Measurements from ENCODE around the gene MMP11.
"Not testable (repeated sequence)": the region's sequence is repeated elsewhere in the genome, so short reads cannot be mapped to it uniquely, and the experiment has no call there.

The MMP11 gene

GRCh38 chr22:23772649-23773473, at the start of gene MMP11:
Gene MMP11 (plus strand): TSS chr22:23772849. CDS start chr22:23772871, 22 bp downstream.
- DNase-seq, result no peak

GRCh38 chr22:23728108-23728507, 44.5 kb upstream of the MMP11 start:
- not testable (repeated sequence) for DNase-seq

- no peak for DNase-seq
These were observed 35.0 kb upstream of the MMP11 start for GRCh38 chr22:23737696-23738095.

- no peak for DNase-seq
These were observed 30.0 kb upstream of the MMP11 start for GRCh38 chr22:23742505-23743264.

DNA sequence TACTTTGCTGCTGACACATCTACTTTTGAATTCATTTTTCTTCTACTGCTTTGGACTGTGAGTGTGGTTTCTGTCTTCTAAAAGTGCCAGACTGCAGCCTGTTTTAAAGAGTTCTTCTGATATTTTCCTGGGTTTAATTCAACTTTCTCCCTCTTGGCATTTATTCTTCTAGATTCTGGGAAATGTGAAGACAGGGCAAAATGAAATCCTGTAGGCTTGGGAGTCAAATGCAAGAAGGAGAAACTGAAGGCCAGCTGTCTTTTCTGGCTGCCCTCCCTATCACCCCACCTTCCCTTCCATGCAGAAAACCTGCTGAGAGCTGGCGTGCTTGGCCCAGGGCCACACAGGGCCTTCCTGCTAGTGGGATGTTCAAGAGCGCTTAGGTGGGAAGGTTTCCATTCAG, 29.3 kb upstream of the MMP11 start:
- no peak for DNase-seq

DNA sequence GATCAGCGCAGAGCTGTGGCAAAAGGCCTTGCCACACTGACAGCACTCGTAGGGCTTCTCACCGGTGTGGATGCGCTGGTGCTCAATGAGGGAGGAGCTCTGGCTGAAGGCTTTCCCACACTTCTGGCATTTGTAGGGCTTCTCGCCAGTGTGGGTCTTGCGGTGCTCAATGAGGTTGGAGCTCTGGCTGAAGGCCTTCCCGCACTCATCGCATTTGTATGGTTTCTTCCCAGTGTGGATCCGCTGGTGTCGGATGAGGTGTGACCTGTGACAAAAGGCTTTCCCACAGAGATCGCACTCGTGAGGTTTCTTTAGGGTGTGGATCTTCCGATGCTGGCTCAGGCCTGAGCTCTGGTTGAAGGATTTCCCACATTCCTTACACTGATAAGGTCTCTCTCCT, 28.6 kb upstream of the MMP11 start:
- no peak for DNase-seq

- DNase-seq, result no peak
These were observed 28.2 kb upstream of the MMP11 start for GRCh38 chr22:23744485-23744884.

- no peak for DNase-seq
These were observed 26.9 kb upstream of the MMP11 start for GRCh38 chr22:23745791-23746190.

GRCh38 chr22:23749841-23750301, 22.8 kb upstream of the MMP11 start:
- no peak for DNase-seq

- no peak for DNase-seq
These were observed 22.3 kb upstream of the MMP11 start for GRCh38 chr22:23750367-23750713.

DNA sequence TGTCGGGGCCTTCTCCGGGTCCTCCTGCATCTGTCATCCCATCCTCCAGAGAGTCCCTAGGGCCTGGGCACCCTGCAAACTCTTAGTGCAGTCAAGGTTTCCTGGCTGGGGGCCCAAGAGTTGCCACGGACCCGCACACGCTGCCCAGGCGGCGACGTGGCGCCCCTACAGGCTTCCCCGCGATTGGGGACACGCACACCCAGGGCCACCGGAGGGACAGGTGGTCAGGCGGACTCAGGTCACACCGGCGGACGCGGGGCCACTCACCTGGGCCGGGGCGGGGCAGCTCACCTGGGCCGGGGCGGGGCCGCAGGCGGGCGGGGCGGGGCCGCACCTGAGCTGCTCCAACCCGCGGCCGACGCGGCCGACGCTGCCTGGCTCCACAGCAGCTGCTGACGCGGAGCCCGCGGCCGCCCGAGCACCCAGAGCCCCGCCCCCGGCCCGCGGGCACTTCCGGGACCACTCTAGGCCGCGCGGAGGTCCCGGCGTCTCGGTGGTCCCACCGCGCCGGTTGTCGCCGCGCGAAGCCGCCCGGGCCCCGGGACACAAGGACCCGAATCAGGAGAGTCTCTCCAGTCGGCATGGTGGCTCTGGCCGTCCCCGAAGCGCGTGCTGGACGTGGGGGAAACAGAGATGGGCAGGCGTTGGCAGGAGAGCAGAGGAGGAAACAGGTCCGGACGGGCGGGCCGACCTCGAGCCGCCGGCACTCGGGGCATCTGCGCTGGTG, 21.8 kb upstream of the MMP11 start, which contains the start of gene ZNF70:
Gene ZNF70, minus strand, starts transcription at position 399 of the 727 bp plus-strand sequence. CDS start 5,972 bp downstream, outside the sequence.
- DNase-seq, result peak; percentile 33

- DNase-seq, result no peak
These were observed 21.1 kb upstream of the MMP11 start for GRCh38 chr22:23751441-23751996.

DNA sequence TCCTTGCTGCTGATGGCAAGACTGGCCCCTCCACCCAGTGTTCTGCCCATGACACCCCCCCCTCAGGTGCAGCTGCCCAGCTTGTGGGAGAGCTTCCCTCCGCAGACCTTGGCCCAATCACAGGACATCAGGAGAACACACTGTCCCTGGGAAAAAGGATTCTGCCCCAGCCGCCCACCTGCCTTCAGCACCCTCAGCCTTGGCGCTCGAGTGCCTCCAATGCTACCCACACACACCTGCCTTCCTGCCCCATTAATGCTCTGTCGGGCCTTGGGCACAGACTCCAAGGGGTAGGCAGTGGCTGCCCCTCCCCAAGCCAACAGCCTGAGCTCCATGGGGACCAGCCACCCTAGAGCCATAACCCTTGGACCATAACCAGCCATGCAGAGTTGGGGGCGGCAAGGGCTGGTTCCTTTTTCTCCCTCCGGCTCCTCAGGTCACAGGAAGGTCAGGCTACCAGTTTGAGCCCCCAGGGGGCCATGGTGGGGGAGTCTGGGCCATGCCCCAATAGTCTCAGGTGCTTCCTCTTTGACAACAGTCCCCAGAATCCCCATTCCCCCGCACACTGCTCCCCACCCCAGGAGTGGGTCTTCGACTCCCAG, 20.5 kb upstream of the MMP11 start:
- DNase-seq, result no peak

DNA sequence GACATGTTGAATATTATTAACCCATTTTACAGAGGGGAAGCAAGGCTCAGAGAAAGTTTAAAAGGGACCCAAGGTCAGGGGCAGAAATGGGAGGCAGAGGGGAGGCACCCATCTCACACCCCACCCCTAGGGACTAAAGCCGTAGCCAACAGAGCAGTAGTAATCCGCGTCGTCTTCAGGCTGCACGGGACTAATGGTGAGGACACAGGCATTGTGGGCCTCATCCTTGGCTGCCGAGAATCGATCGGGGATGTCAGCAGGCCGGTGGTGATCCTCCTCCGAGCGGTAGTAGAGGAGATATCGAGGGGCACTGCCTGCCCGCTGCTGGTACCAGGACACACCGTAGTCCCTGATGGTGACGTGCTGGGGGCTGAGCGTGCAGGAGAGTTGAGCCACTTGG, 19.9 kb upstream of the MMP11 start:
- no peak for DNase-seq

DNA sequence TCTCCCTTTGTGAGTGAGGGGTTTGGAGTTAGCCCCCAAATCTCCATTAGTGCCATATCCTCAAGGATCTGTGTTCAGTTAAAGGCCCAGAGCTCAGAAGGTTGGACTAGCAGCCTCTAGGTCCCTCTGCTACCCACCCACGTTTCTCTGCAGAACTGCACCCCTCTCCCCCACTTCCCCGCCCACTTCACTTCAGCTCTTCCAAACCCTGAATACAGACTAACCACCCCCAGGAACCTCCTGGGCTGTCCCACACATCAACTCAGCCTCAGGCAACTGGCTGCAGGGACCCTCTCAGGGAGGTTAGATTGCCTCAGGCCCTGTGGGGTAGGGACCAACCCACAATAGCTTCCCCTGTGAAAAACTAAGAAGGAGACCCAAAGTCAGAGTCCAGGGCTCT, 19.3 kb upstream of the MMP11 start:
- DNase-seq, result no peak

- DNase-seq, result no peak
These were observed 18.3 kb upstream of the MMP11 start, which contains the start of gene VPREB3 for GRCh38 chr22:23754220-23754919. Gene VPREB3 (minus strand): TSS chr22:23754425. CDS start chr22:23754363, 62 bp downstream.

- DNase-seq, result no peak
These were observed 17.5 kb upstream of the MMP11 start for GRCh38 chr22:23754980-23755636.

GRCh38 chr22:23755711-23756110, 16.9 kb upstream of the MMP11 start:
- DNase-seq, result no peak

DNA sequence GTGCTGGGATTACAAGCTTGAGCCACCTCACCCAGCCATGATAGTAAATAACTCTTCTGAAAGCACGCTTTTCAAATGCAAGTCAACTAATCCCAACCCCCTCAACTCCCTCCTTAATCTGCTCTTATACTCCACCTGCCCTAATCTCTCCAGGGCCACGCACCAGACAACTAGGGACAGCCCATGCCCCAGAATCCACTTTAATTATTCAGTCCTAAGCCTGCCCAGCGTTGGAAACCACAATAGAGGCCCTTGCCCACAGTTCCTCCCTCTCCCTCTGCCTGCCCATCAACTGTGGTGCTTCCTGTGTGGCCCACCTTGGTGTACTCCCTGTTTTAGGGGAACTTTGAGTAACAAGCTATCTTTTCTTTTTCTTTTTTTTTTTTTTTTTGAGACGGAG, 15.8 kb upstream of the MMP11 start:
- no peak for DNase-seq

GRCh38 chr22:23759566-23759965, 13.1 kb upstream of the MMP11 start:
- no peak for DNase-seq

DNA sequence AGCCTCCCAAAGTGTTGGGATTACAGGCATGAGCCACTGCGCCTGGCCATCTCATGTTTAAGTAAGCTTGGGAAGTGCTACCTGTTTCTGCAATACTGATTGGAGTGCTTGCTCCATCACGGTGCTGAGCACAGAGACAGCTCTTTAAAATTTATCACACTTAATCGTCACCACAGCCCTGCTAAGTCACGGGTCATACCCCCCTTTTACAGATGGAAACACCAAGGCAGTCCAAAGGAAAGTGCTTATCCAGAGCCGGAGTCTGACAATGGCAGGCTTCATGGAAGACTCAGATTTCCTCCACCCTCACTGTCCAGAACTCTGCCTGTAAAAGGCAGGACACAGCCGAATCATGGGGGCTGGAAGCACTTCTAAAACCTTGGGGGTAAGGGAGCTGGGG, 12.6 kb upstream of the MMP11 start:
- DNase-seq, result no peak
